ENCODE results near the gene TLCD3A.
"Not testable (repeated sequence)": the region's sequence is repeated elsewhere in the genome, so short reads cannot be mapped to it uniquely, and the experiment has no call there.

Gene TLCD3A

GRCh38 chr17:732067-732901, at the start of gene TLCD3A:
TSS of gene TLCD3A (plus strand) at chr17:732596. CDS start at chr17:732648, 52 bp downstream.
- peak; percentile 41 for DNase-seq (ENCODE audit: low read depth)

DNA sequence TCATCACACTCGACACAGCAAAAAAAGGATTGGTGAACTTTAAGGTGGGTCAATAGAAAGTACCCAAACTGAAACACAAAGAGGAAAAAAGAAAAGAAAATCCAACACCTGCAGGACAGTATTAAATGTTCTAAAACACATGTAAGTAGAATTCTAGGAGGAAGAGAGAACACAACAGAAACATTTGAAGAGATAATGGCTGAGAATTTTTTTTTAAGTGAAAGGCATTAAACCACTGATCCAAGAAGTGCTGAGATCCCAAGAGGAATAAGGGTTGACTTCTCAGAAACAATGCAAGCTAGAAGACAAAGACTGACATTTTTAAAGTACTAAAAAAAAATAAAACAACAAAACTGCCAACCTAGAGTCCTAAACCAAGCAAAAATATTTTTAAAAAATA, 49.4 kb upstream of the TLCD3A start:
- no peak for DNase-seq (ENCODE audit: low read depth)

DNA sequence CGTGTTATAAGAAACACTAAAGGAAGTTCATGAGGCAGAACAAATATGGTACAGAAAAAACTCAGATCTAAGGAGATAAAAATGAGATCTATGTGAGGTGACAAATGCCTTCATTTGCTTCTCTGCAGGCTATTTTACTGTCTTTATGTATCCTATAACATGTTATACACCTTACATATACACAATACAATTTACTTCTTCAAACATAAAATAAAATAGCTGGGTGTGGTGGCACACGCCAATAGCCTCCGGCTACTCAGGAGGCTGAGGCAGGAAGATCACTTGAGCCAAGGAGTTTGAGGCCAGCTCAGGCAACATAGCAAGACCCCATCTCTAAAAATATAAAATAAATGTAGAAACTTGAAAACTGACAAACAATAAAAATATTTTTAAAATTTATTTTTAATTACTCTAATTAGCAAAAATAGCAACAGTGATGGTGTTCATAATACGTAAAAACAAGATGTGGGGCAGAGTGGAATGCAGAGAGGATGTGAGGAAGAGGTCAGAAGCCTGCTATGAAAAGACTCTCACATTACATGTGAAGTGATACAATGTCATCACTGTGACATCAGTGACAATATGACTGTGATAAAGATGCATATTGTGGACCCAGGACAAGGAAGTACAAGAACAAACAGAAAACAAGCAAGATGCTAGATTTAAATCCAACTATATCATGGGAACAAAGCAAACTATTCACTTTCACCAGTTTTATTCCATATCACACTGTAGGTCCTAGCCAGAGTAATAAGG, 48.7 kb upstream of the TLCD3A start:
- no peak for DNase-seq (ENCODE audit: low read depth)

DNA sequence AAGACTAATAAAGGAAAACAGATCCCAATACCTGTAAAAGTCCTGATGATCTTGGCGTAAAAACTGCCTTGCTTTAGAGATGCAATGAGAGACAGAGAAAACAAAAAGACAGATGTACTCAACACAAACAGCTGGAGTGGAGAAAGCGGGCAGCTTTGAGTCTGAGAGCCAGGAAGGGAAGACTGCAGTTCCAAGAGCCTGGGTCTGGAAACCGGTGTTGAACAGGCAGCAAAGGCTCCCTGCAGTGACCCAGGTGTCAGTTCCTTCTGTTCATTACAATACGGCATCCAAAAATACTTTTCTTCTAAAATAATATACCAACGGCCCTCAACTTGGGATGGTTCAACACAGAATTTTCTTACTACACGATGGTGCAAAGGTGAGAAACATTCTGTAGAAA, 47.4 kb upstream of the TLCD3A start:
- DNase-seq (ENCODE audit: low read depth), result no peak

DNA sequence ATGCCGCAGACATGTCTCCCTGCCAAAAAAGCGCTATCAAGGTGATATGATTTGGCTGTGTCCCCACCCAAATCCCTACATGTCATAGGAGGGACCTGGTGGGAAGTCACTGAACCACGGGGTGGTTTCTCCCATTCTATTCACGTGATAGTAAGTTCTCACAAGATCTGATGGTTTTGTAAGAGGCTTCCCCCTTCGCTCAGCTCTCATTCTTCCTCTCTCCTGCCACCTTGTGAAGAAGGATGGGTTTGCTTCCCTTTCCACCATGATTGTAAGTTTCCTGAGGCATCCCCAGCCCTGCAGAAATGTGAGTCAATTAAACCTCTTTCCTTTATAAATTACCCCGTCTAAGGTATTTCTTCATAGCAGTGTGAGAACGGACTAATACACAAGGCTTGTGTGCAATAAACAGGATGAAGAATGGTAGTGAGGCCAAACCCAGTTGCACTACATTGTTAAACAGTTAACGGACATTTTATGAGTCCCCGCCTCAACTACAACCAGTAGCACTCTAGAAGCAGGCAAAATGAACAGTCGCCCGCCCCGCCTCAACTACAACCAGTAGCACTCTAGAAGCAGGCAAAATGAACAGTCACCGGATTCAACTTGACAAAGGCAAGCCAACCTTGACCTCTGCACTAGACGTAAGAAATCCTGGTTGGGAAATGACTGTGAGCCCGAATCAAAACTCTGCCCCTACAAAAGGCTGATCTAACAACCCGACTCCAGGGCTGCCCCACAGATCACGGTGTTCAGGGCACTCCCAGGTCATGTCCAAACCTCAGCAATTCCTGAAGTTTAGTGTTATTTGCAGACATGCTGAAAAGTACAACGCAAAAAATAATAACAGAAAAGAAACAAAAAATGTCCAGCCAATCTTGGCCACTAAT, 44.1 kb upstream of the TLCD3A start:
- no peak for DNase-seq (ENCODE audit: low read depth)

DNA sequence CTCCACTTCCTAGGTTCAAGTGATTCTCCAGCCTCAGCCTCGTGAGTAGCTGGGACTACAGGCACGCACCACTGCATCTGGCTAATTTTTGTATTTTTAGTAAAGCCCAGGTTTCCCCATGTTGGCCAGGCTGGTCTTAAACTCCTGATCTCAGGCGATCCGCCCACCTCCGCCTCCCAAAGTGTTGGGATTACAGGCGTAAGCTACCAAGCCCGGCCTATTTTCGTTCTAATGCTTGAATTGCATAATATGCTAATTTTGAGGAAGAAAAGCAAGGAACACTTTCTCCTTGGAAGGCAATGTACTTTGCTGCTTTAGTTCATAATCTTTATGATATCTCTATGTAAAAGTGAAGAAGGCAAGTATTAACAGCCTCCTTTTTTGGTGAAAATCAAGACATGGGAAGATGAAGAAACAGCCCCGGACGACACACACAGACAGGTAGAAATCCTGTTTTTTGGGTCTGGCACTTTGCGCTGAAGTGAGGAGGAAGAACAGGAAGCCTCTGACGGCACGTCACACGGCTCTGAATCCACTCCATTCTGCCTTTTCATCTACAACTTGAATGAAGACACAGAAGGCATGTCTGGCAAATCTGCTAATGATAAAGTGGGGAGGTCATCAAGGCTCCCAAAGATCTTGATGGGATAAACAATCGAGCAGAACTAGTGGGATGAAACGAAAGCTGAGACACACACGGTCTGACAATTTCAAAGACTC, 42.7 kb upstream of the TLCD3A start:
- no peak for DNase-seq (ENCODE audit: low read depth)

DNA sequence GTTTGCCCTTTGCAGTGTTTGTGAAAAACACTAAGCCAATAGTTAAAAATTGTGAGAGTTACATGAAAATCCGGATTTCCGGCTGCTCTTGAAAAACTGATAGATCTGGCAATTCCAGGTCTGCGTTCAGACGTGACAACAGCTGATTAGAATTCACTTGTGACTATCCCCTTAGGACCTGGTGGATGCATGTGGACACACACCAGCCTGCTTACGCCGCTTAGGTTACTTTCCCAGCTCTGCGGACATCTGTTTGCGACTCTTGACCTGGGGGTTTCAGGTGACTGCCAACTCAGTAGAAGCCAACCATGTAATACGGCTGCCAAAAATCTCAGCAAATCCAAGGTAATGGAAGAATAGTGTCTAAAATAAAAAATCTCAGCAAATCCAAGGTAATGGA, 42.0 kb upstream of the TLCD3A start:
- DNase-seq (ENCODE audit: low read depth), result no peak

DNA sequence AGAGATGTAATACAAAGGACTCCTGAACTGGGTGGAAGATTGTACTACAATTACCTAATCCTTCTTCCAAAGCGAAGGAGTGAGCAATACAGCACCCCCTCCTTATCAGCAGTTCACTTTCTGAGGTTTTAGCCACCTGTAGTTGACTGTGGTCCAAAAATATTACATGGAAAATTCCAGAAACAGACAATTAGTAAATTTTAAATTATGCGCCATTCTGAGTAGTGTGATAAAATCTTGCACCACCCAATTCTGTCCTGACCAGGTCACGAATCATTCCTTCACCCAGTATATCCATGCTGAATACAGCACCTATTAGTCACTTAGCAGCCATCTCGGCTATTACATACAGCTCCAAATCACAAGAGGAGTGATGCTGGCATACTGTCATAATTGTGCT, 41.0 kb upstream of the TLCD3A start:
- DNase-seq (ENCODE audit: low read depth), result no peak

GRCh38 chr17:692116-692515, 40.3 kb upstream of the TLCD3A start:
- DNase-seq (ENCODE audit: low read depth), result no peak

DNA sequence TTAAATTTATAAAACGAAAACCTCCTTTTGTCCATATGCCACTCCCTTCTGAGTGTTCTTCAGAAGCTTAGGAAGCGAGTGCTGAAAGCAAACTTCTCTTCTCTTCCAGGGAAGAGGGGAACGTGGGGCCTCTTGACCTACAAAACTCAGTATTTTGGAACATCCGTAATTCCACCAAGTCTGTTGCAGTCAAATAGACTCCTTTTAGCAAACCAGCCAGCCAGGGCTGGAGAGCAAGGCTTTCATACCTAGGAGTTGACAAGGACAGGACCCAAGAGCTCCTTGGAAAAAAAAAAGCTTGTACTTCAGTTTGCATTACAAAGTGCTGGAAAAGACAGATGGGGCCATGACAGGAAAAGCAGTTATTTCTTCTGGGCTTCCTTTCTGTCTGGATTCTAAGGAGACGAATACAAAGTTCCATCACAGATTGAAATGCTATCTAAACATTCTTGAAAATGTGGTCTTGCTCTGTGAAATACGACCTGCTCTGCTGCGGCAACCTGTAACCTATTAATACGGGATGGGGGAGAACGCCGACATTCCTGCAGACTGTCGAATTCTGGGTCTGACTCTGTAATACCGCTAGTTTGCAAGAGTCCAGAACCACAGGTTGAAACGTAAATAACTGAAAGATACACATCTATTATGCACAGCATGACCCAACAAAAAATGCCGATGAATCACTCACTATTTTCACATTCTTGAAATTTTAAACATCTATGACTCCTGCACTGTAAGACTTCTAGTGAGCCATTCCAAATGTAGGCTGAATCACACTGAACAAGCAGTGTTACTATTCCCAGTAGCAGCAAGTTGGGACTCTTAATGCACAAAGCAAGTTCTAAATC, 38.4 kb upstream of the TLCD3A start:
- no peak for DNase-seq (ENCODE audit: low read depth)

GRCh38 chr17:696369-696768, 36.0 kb upstream of the TLCD3A start:
- no peak for DNase-seq (ENCODE audit: low read depth)

DNA sequence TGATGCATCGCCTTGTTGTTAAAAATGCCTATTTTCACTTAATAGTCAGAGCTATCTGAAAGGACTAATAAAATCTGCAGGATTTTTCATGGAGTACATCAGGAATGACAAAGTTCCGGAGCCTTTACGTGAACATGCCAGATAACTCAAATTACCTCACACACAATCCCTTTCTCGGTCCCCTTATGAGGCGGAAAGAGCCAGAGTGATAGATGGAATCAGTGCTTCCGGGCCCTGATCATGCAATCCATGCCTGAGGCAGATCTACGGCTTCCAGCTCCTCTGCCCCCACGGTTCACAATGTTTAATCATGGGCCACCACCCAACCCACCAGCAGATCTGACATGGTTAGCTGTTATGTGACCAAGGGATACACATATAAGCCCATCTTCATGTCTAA, 34.7 kb upstream of the TLCD3A start:
- no peak for DNase-seq (ENCODE audit: low read depth)

DNA sequence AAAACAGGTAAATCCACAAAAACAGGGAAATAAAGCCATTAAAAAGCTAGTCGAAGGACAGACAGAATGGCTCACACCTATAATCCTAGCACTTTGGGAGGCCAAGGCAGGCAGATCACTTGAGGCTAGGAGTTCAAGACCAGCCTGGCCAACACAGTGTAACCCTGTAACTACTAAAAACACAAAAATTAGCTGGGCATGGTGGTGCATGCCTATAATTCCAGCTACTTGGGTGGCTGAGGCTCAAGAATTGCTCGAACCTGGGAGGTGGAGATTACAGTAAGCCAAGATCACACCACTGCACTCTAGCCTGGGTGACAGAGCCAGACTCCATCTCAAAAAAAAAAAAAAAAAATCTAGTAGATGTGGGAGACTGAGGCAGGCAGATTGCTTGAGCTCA, 34.3 kb upstream of the TLCD3A start:
- DNase-seq (ENCODE audit: low read depth), result not testable (repeated sequence)

DNA sequence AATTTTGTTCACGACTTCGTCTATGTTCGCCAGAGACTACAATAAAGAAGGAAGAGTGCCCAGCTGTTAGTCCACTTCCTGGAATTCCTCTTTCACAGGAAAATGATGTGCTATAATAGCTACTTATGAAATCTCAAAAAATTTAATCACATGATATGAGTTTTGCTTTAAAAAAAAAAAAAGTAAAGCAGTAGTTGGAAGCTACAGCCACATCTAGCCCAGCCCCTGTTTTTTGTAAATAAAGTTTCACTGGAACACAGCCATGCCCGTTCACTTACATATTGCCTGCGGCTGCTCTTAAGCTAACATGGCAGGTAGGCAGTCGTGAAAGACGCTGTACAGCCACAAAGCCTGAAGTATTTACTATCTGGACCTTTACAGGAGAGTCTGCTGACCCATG, 33.1 kb upstream of the TLCD3A start:
- no peak for DNase-seq (ENCODE audit: low read depth)

DNA sequence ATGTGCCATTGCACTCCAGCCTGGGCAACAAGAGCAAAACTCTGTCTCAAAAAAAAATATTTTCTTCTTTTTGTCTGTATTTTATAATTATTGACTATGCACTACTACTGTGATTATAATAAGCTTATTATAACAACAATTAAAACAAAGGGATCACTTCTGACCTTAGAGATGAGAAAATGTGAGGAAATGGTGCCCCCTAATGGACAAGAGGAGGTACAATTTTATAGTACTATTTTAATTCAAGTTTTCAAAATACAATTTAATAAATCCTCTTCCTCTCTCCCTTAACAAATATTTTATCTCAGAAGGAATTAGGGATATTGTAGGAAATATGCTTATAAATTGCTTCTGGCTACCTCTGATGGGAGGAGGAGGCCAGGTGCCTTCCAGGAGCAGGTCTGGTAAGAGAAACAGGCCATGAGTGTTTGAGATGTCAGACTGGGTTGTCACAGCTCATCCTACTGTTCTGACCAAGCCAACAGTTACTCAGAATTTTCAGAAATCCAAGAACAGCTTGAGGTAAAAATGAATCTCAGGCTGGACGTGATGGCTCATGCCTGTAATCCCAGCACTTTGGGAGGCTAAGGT, 31.8 kb upstream of the TLCD3A start:
- DNase-seq (ENCODE audit: low read depth), result no peak

DNA sequence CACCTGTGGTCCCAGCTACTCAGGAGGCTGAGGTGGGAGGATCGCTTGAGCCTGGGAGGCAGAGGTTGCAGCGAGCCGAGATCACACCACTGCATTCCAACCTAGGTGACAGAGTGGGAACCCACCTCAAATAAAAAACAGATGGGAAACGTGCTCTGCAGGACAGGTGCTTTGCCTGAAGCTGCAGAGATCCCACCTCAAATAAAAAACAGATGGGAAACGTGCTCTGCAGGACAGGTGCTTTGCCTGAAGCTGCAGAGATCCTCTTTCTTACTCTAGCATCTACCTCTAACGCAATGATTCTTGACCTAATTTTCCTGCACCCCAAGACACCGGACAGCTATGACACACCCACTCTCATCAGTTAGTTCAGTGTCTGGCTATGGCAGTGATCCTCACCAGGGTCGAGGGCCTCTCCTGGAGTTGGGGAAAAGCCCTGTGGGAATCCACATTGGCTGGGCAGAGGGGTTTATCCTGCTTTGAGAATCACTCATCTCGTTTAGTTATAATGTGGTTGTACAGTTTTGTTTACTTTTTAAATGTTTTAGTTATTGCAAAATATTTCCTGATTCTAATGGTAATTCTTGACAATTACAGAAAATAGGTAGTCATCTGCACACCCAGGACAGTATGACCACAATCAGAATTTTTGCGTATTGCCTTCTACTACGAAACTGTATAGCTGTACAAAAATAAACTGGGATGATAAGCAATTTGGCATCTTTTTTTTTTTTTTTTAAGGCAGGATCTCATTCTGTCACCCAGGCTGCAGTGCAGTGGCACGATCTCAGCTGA, 29.1 kb upstream of the TLCD3A start:
- DNase-seq (ENCODE audit: low read depth), result no peak

DNA sequence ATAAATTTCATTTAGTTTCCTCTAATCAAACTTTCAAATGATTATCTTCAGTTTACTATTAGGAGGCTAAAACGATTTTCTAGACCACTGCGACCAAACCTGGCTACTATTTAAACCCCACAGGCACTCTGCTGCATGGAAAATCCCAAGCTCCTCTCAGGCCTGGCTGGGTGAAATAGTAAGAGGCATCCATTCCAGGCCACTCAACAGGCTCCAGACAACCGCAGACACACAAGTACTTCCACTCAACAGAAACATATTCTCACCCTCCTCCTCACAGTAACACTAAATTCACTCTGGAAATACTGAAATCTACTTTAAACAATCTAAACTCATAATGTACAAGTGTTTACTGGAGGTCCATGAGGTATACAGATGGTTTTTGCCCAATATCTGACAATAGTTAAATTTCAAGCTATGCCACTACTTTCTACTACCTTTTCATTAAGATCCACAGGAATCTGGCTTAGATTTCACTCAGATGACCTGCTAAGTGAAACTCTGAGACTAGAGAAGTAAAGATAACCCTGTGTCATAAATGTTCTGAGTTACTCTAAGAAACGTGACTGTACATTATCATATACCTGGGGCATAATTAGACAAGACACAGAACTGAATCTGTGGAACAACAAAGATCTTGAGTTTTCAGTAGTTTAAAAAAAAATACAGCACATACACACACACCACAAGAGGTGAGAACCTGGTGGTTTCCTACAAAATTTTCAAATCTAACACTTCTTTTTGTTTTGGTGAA, 28.1 kb upstream of the TLCD3A start:
- no peak for DNase-seq (ENCODE audit: low read depth)

GRCh38 chr17:705011-705410, 27.4 kb upstream of the TLCD3A start:
- no peak for DNase-seq (ENCODE audit: low read depth)

DNA sequence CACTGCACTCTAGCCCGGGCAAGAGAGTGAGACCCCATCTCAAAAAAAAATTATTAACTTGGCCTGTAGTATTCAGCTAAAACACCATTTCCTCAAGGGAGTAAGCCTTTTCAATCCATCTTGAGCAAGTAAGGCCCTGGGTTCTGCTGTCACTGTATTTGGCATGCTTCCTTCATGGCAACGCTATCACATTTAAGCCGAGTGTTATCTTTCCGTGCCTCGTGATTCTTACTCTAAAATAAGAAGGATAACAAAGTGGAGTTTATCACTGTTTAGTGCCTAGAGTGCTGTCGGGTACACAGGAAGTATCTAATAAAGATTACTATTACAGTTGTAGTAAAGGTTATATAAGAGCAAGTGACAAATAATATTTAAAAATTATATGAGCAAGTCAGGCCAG, 26.5 kb upstream of the TLCD3A start:
- no peak for DNase-seq (ENCODE audit: low read depth)

Data from stimulated activated CD8-positive, alpha-beta memory T cell treated with anti-CD3 and anti-CD28 coated beads, Interleukin-12 subunit alpha, Interleukin-12 subunit beta, amount 100 ng/mL, for 4 hours (primary cell).